B cell (primary cell): Measurements from ENCODE around the gene ATP5F1A. TPM values are rescaled to one million over a fixed set of nuclear protein-coding genes. Genes with fewer than 3 reads are reported as not detected.

Experiments
- ATAC-seq: fragments of 200-7000 bp; cut with Tn5 transposase; one replicate; pipeline ENCODE4 v1.10.0; 2021; ENCODE audit warnings: low read depth, mild to moderate bottlenecking, moderate number of reproducible peaks, moderate library complexity
- CTCF ChIA-PET: fragments of 350-600 bp; sonication (Branson Sonifier 250); formaldehyde crosslinking; loops from one replicate; lab custom pipeline; 2021; ENCODE audit warnings: antibody characterized with exemption, inconsistent platforms; lab: Charles Lee
- POLR2A ChIA-PET: fragments of 350-600 bp; sonication (Branson Sonifier 250); formaldehyde crosslinking; loops from one replicate; lab custom pipeline; 2021; ENCODE audit warnings: antibody characterized with exemption; lab: Charles Lee
- DNase-seq: peaks from one replicate; pipeline ENCODE4 v3.0.0; 2013
- H2AFZ ChIP-seq: 2 replicates; pipeline ENCODE4 v1.6.1; 2012; ENCODE audit warnings: mild to moderate bottlenecking, low read depth, low read length; ENCODE audit not compliant: insufficient read depth, poor library complexity, severe bottlenecking
- H3K27ac ChIP-seq, 2 donors: 1 replicate in 1 of 2; 2 replicates in 1 of 2; pipeline ENCODE4 v1.5.1; 2012 to 2013; ENCODE audit warnings: low read length in 2 of 2, mild to moderate bottlenecking in 2 of 2, moderate library complexity in 1 of 2
- H3K27me3 ChIP-seq, 4 experiments: fragments of 200-600 bp in 1 of 4; sonication (generic) in 1 of 4; replicated peaks in 1 of 4; 1 replicate in 2 of 4; 2 replicates in 2 of 4; pipeline versions ENCODE4 v1.6.1 to v1.7.0; 2013 to 2016; ENCODE audit warnings: low read length in 3 of 4, mild to moderate bottlenecking in 2 of 4, mixed read lengths in 1 of 4, moderate library complexity in 1 of 4; ENCODE audit not compliant: insufficient read depth in 4 of 4, control insufficient read depth in 3 of 4; ENCODE audit errors: control extremely low read depth in 1 of 4
- H3K36me3 ChIP-seq, 2 experiments: replicated peaks in 1 of 2; 1 replicate in 1 of 2; 2 replicates in 1 of 2; pipeline versions ENCODE4 v1.6.1 to v1.7.1; 2013; ENCODE audit warnings: low read length in 1 of 2; ENCODE audit not compliant: insufficient read depth in 2 of 2, control insufficient read depth in 1 of 2; ENCODE audit errors: control extremely low read depth in 1 of 2, extremely low read depth in 1 of 2
- H3K4me1 ChIP-seq, 2 donors: fragments of 200-600 bp in 1 of 2; sonication (generic) in 1 of 2; 1 replicate in 1 of 2; 2 replicates in 1 of 2; pipeline versions ENCODE4 v1.5.1 to v1.6.1; 2013 to 2017; ENCODE audit warnings: low read length in 2 of 2; ENCODE audit not compliant: control insufficient read depth in 2 of 2, insufficient read depth in 2 of 2
- H3K4me2 ChIP-seq: replicated peaks from 2 replicates; pipeline ENCODE3; 2012; ENCODE audit warnings: mild to moderate bottlenecking, low read depth, low read length; ENCODE audit not compliant: poor library complexity, severe bottlenecking
- H3K4me3 ChIP-seq, 5 experiments: fragments of 200-600 bp in 1 of 5; sonication (generic) in 1 of 5; 1 replicate in 3 of 5; 2 replicates in 2 of 5; pipeline versions ENCODE4 v1.5.1 to v1.7.0; 2011 to 2016; ENCODE audit warnings: low read length in 4 of 5, mild to moderate bottlenecking in 4 of 5, low read depth in 2 of 5, control low read depth in 1 of 5, moderate library complexity in 1 of 5; ENCODE audit not compliant: insufficient read depth in 1 of 5; ENCODE audit errors: control extremely low read depth in 1 of 5, extremely low read depth in 1 of 5
- H3K79me2 ChIP-seq: fragments of 200-600 bp; sonication (generic); one replicate; pipeline ENCODE4 v1.6.0; 2016; ENCODE audit warnings: low read length; ENCODE audit not compliant: control insufficient read depth, insufficient read depth
- H3K9ac ChIP-seq: fragments of 200-600 bp; sonication (generic); 2 replicates; pipeline ENCODE4 v1.6.1; 2017; ENCODE audit warnings: mild to moderate bottlenecking, low read length, moderate library complexity
- H3K9me3 ChIP-seq, 3 donors: one replicate each; pipeline versions ENCODE4 v1.6.1 to v1.7.1; 2013; ENCODE audit warnings: low read length in 2 of 3; ENCODE audit not compliant: control insufficient read depth in 2 of 3, insufficient read depth in 1 of 3; ENCODE audit errors: control extremely low read depth in 1 of 3
- H4K20me1 ChIP-seq: 2 replicates; pipeline ENCODE4 v1.6.0; 2012; ENCODE audit warnings: mild to moderate bottlenecking, low read length; ENCODE audit not compliant: insufficient read depth, control insufficient read depth, poor library complexity, severe bottlenecking
- H3K27ac Mint-ChIP-seq: one replicate; pipeline ENCODE4 v1.8.0; 2021; ENCODE audit warnings: mixed read lengths
- H3K27me3 Mint-ChIP-seq: one replicate; pipeline ENCODE4 v1.8.0; 2021; ENCODE audit warnings: mixed read lengths
- H3K4me1 Mint-ChIP-seq: one replicate; pipeline ENCODE4 v1.8.0; 2021; ENCODE audit warnings: mixed read lengths
- H3K4me3 Mint-ChIP-seq: one replicate; pipeline ENCODE4 v1.8.0; 2021; ENCODE audit warnings: mixed read lengths
- H3K9me3 Mint-ChIP-seq: one replicate; pipeline ENCODE4 v1.8.0; 2022; ENCODE audit warnings: mixed read lengths; ENCODE audit not compliant: insufficient read depth
- CTCF ChIP-seq: fragments of 200-600 bp; IDR thresholded peaks from one replicate; pipeline ENCODE4 v1.8.0; 2022; ENCODE audit warnings: antibody characterized with exemption, mild to moderate bottlenecking
- EZH2 ChIP-seq: IDR thresholded peaks from 2 replicates; pipeline ENCODE4 v1.6.1; 2012; ENCODE audit warnings: borderline replicate concordance, low read depth, mild to moderate bottlenecking, moderate library complexity, low read length; ENCODE audit not compliant: insufficient read depth, poor library complexity, severe bottlenecking
- WGBS: methylation state at CpG from one replicate; pipeline ENCODE4 v1.1.5; 2013; ENCODE audit warnings: missing lambda C conversion rate; ENCODE audit not compliant: insufficient coverage; 5-methylcytosine and 5-hydroxymethylcytosine counted together
- intact Hi-C: fragments of 100-400 bp; cut with micrococcal nuclease; formaldehyde crosslinking; loops from one replicate; pipeline ENCODE4 v1.10.0; 2022
- polyA plus RNA-seq: library from polyadenylated mRNA; depleted of rRNA; stranded (reverse); fragments of >200 nt; gene quantifications from 2 replicates; pipeline ENCODE4 v1.2.3, GENCODE V29; 2012
- total RNA-seq, 2 donors: library from RNA; stranded (reverse); fragments of 120-200 nt in 1 of 2; gene quantifications; 1 replicate in 1 of 2; 2 replicates in 1 of 2; pipeline versions ENCODE4 v1.2.3 to v1.2.4, GENCODE V29; 2013 to 2022

ATP5F1A gene
- total and polyA plus RNA-seq, 2 donors (not counting 1 experiment from before 2014, with no cell fraction given): 225 to 235 TPM

- Histone ChIP-seq H4K20me1 (no peaks in the 10 kb centered on the region), H3K9ac (peak overlapping the region; percentile 64)
Observed at GRCh38 chr18:46070815-46071652, 27.1 kb downstream of the ATP5F1A start.

More at GRCh38 chr18:46070815-46071652, 27.1 kb downstream of the ATP5F1A start:
- intact Hi-C loops: loop anchor here (5.0 kb wide), 2 partner anchors 44 to 149 kb away; no protein-coding TSS in a partner anchor
- Histone ChIP-seq H3K4me3 (peak overlapping the region; percentile 13 to 58 (median 49)), H3K4me2 (peak overlapping the region; percentile 87), H3K9me3 (peaks cover 0 to 7% (median 0%) of the 10 kb centered on the region in 3 donors), H3K79me2 (no peaks in the 10 kb centered on the region), H2AFZ (peak overlapping the region; percentile 70), H3K4me1 (peaks cover 17 to 26% of the 10 kb centered on the region in 2 donors), H3K27me3 (peaks cover 0 to 34% (median 13%) of the 10 kb centered on the region in 4 experiments), H3K36me3 (no peaks in the 10 kb centered on the region), H3K27ac (no peak overlapping the region)
- ATAC-seq (peak; percentile 11), DNase-seq (peak; percentile 36)
- peaks cover 19% of the 10 kb centered on the region for H3K4me1 Mint-ChIP-seq
- no peak overlapping the region for H3K27ac Mint-ChIP-seq
- peak overlapping the region; percentile 65 for H3K4me3 Mint-ChIP-seq
- WGBS: 7% methylated on average over 12 of the region's 13 CpGs
- POLR2A ChIA-PET: no interaction called here
- CTCF ChIA-PET: interaction anchor here (1.1 to 3.4 kb wide), 2 partner anchors 32 to 405 kb away, joined by 3 to 59 read pairs; no protein-coding TSS in a partner anchor
- no peak for TF ChIP-seq CTCF
- no peak for TF ChIP-seq EZH2
- peaks cover 7% of the 10 kb centered on the region for H3K27me3 Mint-ChIP-seq
- H3K9me3 Mint-ChIP-seq: no peaks in the 10 kb centered on the region
